Stimulated activated naive B cell treated with anti-CD40 and anti-IgM and Interleukin-4, amounts not matched to agents 10 μg/mL and 1 μg/mL and 100 μg/mL, for 72 hours (primary cell): ENCODE measurements around the gene PTGR3.

Experiments used
- ATAC-seq, 2 donors: fragments of 150-1000 bp; cut with Tn5 transposase; replicated peaks; 2 replicates each; pipeline ENCODE4 v1.10.0; 2021; ENCODE audit warnings: moderate library complexity in 1 of 2
- DNase-seq: peaks from one replicate; pipeline ENCODE4 v3.0.0; 2021
- H3K27ac Mint-ChIP-seq: one replicate; pipeline ENCODE4 v1.8.0; 2022; ENCODE audit warnings: mild to moderate bottlenecking, mixed read lengths
- H3K27me3 Mint-ChIP-seq, 2 donors: one replicate each; pipeline ENCODE4 v1.8.0; 2022; ENCODE audit warnings: mixed read lengths in 2 of 2
- H3K36me3 Mint-ChIP-seq, 2 donors: one replicate each; pipeline ENCODE4 v1.8.0; 2022; ENCODE audit warnings: mixed read lengths in 2 of 2, mild to moderate bottlenecking in 1 of 2
- H3K4me1 Mint-ChIP-seq, 2 donors: one replicate each; pipeline ENCODE4 v1.8.0; 2022; ENCODE audit warnings: mixed read lengths in 2 of 2, mild to moderate bottlenecking in 1 of 2
- H3K4me3 Mint-ChIP-seq, 2 donors: one replicate each; pipeline ENCODE4 v1.8.0; 2022; ENCODE audit warnings: mild to moderate bottlenecking in 2 of 2, mixed read lengths in 2 of 2, moderate library complexity in 1 of 2
- H3K9me3 Mint-ChIP-seq, 2 donors: one replicate each; pipeline ENCODE4 v1.8.0; 2022; ENCODE audit warnings: mixed read lengths in 2 of 2, mild to moderate bottlenecking in 1 of 2

Gene PTGR3

DNA sequence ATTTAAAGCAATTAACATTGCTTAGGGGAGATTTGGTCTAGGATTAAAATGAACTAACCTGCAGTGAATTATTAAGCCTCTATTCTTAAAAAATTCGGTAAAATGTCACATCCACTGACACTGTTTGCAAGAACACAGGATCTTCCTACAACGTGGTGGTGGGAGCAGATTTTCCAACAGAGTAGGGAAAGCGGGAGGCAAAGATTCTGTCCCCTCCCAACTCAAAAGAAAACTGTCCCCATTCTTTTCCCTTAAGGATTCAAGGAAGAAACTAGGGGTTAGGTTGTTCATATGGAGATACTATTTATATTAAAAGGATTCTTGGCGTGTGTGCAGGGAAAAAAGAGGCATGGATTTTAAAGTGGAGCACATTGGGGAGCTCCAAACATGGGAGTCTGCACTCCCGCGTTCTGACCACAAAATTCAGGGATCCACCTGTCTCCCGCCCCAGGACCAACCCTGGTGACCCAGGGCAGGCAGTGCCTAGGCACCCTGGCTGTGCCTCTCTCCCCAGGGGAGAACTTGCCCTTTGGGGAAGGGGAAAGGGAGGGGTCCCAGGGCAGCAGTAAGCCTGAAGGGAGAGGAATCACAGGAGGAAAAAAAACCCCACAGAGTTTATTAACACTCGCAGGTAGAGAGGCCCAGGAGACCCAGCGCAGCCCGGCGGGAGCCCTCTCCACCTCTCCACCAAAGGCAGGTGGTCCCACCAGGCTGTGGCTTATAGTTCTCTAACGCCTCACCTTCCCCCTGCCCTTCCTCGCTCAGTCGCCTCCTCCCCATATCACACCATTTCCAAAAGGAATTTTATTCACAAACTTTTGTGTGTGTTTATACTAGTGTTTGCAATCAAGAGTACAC is 2.3 kb downstream of the PTGR3 start:
- H3K4me1 Mint-ChIP-seq, result peaks cover 24 to 44% of the 10 kb centered on the region in 2 donors
- ATAC-seq (no peak), DNase-seq (no peak)
- H3K27me3 Mint-ChIP-seq, result peaks cover 25 to 35% of the 10 kb centered on the region in 2 donors
- H3K36me3 Mint-ChIP-seq, result peaks cover 5 to 21% of the 10 kb centered on the region in 2 donors
- H3K4me3 Mint-ChIP-seq, result no peak overlapping the region
- no peaks in the 10 kb centered on the region for H3K9me3 Mint-ChIP-seq
- no peak overlapping the region for H3K27ac Mint-ChIP-seq

DNA sequence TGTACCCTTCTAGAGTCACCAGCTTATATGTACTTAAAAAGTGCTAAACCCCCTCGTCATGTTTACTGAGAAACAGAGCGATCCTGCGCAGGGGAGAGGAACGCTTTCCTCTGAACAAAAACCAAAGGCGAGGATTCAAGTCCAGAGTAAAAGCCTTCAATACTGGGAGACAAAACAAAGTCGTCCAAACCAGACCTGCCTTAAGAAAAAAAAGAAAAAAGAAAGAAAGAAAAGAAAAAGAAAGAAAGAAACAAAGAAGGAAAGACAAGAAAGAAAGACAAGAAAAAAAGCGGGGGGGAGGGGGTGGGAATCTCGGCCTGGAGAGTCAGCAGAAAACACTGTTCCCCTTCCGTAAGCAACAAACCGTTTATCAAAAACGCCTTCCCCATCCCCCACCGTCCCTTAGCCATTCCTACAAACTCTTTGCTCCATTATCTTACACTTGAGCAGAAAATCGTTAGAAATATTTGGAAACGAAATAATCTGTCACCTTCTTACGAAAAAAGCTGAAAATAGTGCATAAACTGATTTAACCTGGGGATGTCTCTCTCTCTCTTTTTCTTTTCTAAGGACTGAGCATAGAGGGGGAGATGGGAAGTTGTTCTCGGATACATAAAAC is 3.3 kb downstream of the PTGR3 start:
- H3K4me1 Mint-ChIP-seq, result peaks cover 24 to 40% of the 10 kb centered on the region in 2 donors
- ATAC-seq, result no peak
- peaks cover 25 to 35% of the 10 kb centered on the region in 2 donors for H3K27me3 Mint-ChIP-seq
- H3K4me3 Mint-ChIP-seq, result peak overlapping the region; percentile 39 to 71
- no peak for DNase-seq
- no peaks in the 10 kb centered on the region for H3K9me3 Mint-ChIP-seq
- H3K27ac Mint-ChIP-seq, result no peak overlapping the region
- peaks cover 5 to 25% of the 10 kb centered on the region in 2 donors for H3K36me3 Mint-ChIP-seq

DNA sequence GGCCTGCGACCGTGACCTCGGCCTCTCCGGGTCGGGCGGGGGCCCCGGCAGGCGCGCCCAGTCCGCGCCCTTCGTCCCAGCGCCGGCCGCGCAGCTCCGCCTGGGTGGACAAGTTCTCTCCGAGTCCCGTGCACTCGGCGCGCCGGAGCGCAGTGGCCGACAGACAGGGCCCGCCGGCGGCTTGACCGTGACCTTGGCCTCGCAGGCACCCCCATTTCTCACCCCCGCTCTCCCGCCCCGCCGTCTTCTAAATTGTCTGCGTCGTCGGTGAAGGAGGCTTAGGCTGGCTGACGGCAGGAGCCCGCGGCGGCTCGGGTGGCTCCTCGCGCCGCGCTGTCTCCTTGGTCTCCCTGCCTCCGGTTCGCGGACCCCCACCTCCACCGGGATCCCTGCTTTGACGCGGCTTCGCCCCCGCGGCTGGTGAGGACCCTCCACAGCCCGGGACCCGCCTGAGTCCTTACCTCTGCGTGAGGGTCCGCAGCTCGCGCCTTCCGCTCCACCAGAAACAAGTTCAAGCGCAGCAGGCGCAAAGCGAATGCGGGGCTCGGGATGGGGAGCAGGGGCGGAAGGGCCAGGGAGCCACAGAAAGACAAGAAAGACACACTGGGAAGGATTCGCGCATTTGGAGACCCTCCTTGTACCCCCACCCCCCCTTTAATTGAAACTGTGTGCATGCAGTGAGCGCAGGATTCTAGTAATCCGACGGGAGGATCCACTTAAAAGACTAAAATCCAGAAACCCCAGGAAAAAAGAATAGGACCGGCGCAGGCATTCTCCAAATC is 4.0 kb downstream of the PTGR3 start:
- DNase-seq (no peak), ATAC-seq (no peak)
- peaks cover 5 to 25% of the 10 kb centered on the region in 2 donors for H3K36me3 Mint-ChIP-seq
- peaks cover 25 to 35% of the 10 kb centered on the region in 2 donors for H3K27me3 Mint-ChIP-seq
- peak overlapping the region; percentile 28 for H3K27ac Mint-ChIP-seq
- H3K4me3 Mint-ChIP-seq, result peak overlapping the region; percentile 71 to 82
- no peaks in the 10 kb centered on the region for H3K9me3 Mint-ChIP-seq
- H3K4me1 Mint-ChIP-seq, result peaks cover 21 to 35% of the 10 kb centered on the region in 2 donors

GRCh38 chr18:75204269-75204731 is 4.6 kb downstream of the PTGR3 start:
- Mint-ChIP-seq H3K4me1 (peaks cover 19 to 35% of the 10 kb centered on the region in 2 donors), H3K4me3 (peak overlapping the region in 1 of 2 donors; percentile 6), H3K27me3 (peaks cover 25 to 35% of the 10 kb centered on the region in 2 donors), H3K36me3 (peaks cover 5 to 25% of the 10 kb centered on the region in 2 donors), H3K9me3 (no peaks in the 10 kb centered on the region), H3K27ac (no peak overlapping the region)
- ATAC-seq, result no peak
- no peak for DNase-seq

DNA sequence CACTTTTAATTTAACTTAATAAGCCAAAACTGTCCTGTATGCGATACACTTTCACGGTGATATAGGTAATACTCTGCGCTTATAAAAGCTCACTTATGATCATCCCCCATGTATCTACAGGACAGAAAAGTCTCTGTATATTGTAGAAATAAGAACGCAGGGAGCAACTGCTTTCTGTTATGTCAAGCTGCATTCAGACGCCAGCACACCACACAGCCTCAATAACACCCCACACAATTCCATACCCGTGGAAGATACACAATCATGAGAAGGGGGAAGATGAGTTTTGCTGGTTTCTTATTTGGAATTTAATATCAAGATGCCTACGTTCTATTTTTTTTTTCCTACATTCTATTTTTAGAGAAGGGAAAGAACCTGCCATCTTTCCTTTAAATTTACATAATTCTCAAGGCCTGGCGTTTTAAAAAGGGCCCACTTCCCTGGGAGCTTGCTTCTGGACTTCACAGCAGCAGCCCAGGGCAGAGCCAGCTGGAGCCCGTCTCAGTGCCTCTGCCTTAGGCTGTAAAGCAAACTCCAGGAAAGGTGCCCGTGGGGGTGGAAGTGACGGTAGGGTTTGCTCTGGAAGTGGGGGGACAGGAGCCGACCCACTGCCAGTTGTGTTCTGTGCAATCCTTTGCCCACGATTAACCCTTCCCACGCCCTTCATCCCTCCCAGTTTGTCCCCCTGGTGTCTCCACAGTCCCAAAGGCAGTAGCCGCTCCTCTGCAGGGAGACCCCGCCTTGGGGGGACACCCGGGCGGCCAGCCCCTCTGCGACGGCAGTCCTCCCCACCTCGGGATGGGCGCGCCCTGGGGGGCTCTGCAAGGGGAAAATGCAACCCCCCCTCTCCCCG is 5.3 kb downstream of the PTGR3 start:
- H3K27ac Mint-ChIP-seq, result no peak overlapping the region
- DNase-seq (no peak), ATAC-seq (no peak)
- H3K4me3 Mint-ChIP-seq, result no peak overlapping the region
- H3K9me3 Mint-ChIP-seq, result no peaks in the 10 kb centered on the region
- H3K27me3 Mint-ChIP-seq, result peaks cover 25 to 35% of the 10 kb centered on the region in 2 donors
- peaks cover 19 to 35% of the 10 kb centered on the region in 2 donors for H3K4me1 Mint-ChIP-seq
- peaks cover 5 to 25% of the 10 kb centered on the region in 2 donors for H3K36me3 Mint-ChIP-seq

DNA sequence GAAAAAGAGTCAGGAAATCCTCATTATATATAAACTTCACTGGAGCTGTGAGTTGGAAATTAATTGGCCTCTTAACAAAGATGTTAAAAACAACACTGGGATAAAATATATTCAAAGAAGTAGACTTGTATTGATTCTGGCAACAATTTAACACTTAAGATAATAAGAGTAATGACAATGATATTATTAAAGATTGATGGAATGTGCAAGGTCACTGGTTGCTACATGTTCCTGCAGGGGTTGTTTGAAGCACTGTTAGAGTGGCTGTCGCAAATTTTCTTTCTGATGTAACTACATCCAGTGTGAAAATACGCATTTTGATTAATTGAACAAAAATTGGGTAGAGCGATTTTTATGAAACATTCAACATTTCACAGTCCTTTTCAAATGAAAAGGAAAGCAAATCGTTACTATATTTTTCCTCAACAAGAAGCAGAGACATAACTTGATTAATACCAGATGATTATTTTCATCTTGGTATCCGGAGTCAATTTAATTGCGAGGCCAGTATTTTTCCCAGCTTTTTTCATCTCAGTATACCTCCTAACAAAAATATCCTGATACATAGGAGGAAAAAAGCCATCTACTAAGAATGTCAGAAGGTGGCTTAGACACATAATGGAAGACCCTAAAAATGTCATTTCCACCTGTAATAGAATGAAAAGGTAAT is 6.1 kb downstream of the PTGR3 start:
- H3K27ac Mint-ChIP-seq, result no peak overlapping the region
- ATAC-seq, result no peak
- H3K4me1 Mint-ChIP-seq, result peaks cover 15 to 30% of the 10 kb centered on the region in 2 donors
- peaks cover 5 to 24% of the 10 kb centered on the region in 2 donors for H3K36me3 Mint-ChIP-seq
- H3K4me3 Mint-ChIP-seq, result no peak overlapping the region
- peaks cover 24 to 32% of the 10 kb centered on the region in 2 donors for H3K27me3 Mint-ChIP-seq
- no peaks in the 10 kb centered on the region for H3K9me3 Mint-ChIP-seq
- no peak for DNase-seq

DNA sequence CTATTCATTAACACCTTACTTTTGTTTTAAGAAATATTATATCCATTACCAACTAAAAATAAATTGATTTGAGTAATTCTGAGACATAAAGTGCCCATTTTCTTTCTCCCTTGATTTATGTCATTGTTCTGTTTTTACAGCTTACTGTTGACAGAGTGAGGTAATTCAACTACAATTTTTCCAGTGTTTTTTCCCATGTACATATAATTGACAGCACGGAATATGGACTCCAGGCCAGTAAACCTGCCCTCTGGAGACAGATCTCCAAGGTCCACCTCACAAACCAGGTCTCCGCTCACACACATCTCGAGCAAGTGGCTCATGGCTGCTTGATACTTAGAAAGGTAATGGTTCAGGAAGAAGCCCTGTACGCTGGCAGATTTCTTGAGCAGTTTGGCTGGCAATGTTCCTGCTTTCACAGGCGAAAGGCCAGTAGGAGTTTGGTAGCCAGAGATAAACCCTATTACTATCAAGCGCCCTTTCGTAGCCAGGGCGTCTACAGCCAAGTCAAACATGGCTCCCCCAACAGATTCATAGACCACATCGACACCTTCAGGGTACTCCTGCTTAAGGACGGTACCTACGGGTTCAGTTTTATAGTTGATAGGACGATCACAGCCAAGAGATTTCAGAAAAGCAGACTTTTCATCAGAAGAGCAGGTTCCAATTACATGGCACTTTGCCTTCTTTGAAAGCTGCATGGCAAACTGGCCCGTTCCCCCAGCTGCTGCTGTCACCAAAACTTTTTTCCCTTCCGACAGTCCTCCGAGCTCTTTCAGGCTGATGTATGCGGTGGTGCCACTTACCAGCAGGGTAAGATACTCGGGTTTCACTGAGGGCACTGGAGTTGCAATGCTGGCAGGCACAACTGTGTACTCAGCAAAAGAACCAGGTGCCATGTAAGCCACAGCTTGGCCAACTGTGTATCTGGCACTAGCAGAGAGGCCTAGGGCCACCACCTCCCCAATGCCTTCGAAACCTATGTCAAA is 7.4 kb downstream of the PTGR3 start:
- peaks cover 7 to 18% of the 10 kb centered on the region in 2 donors for H3K4me1 Mint-ChIP-seq
- peaks cover 16 to 19% of the 10 kb centered on the region in 2 donors for H3K27me3 Mint-ChIP-seq
- ATAC-seq, result no peak
- H3K4me3 Mint-ChIP-seq, result no peak overlapping the region
- no peaks in the 10 kb centered on the region for H3K9me3 Mint-ChIP-seq
- no peak overlapping the region for H3K27ac Mint-ChIP-seq
- DNase-seq, result no peak
- peaks cover 5 to 19% of the 10 kb centered on the region in 2 donors for H3K36me3 Mint-ChIP-seq

DNA sequence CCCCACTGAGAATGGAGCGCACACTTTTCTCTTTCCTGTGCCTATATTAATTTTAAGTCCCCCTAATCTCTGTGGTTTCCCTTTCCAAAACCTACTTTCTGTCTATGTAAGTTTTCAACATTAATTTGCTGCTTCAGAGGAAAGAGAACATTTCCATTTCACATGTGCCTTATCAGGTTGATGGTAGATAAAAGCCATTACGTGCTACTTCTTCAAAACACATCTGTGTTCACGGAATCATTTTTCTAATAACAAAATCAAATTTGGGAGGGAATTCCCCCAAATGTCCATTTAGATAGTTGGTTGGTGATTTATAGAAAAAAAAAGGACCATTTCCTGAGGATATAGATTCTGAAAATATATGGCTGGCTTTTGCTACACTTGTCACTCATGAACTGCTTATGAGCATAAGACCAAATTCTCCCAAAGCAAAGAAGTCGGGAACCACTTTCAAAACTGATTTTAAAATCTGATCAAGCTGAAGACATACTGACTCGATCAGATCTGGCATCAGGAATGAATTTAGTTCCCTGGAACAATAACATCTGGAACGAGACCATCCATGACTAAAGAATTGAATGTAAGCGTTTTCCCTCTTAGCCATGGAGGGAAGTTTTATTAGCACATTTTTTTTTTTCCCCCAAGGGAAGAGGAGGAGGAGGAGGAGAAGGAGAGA is 8.2 kb downstream of the PTGR3 start:
- Mint-ChIP-seq H3K36me3 (peaks cover 5 to 14% of the 10 kb centered on the region in 2 donors), H3K9me3 (no peaks in the 10 kb centered on the region), H3K4me3 (no peak overlapping the region), H3K27me3 (peaks cover 9 to 11% of the 10 kb centered on the region in 2 donors), H3K4me1 (peaks cover 7 to 12% of the 10 kb centered on the region in 2 donors), H3K27ac (no peak overlapping the region)
- ATAC-seq (no peak), DNase-seq (no peak)

GRCh38 chr18:75200071-75200470 is 8.9 kb downstream of the PTGR3 start:
- peaks cover 2 to 4% of the 10 kb centered on the region in 2 donors for H3K27me3 Mint-ChIP-seq
- peaks cover 5 to 11% of the 10 kb centered on the region in 2 donors for H3K36me3 Mint-ChIP-seq
- ATAC-seq (no peak), DNase-seq (no peak)
- H3K4me1 Mint-ChIP-seq, result peaks cover 3 to 5% of the 10 kb centered on the region in 2 donors
- no peaks in the 10 kb centered on the region for H3K9me3 Mint-ChIP-seq
- H3K4me3 Mint-ChIP-seq, result no peak overlapping the region
- no peak overlapping the region for H3K27ac Mint-ChIP-seq

DNA sequence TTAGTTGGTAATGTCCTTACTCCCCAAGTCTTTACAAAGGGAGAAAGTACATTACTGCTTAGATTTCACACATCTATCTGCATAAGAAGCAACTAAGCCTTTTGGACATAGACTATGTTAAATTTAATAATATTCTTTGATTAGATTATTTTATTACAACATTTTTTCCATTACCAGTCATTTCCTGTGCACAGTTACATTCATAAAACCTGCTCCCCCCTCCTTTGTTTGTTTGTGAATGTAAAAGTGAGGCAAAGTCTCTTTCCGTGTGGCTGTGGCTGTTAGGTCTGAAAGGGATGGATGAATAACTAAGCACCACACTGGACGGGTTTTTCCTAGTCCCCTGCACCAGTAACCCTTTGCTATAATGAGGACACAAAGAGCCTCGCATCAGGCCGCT is 9.6 kb downstream of the PTGR3 start:
- H3K36me3 Mint-ChIP-seq, result peaks cover 5 to 11% of the 10 kb centered on the region in 2 donors
- no peaks in the 10 kb centered on the region for H3K27me3 Mint-ChIP-seq
- H3K4me1 Mint-ChIP-seq, result no peaks in the 10 kb centered on the region
- no peak overlapping the region for H3K4me3 Mint-ChIP-seq
- no peaks in the 10 kb centered on the region for H3K9me3 Mint-ChIP-seq
- ATAC-seq, result no peak
- no peak overlapping the region for H3K27ac Mint-ChIP-seq
- no peak for DNase-seq

GRCh38 chr18:75198036-75198435 is 10.9 kb downstream of the PTGR3 start:
- Mint-ChIP-seq H3K36me3 (peaks cover 5 to 11% of the 10 kb centered on the region in 2 donors), H3K27ac (no peak overlapping the region), H3K9me3 (no peaks in the 10 kb centered on the region), H3K4me3 (no peak overlapping the region), H3K27me3 (no peaks in the 10 kb centered on the region), H3K4me1 (no peaks in the 10 kb centered on the region)
- no peak for DNase-seq
- no peak for ATAC-seq

- Mint-ChIP-seq H3K4me1 (no peaks in the 10 kb centered on the region), H3K27me3 (peaks cover 0 to under 1% of the 10 kb centered on the region in 2 donors), H3K4me3 (no peak overlapping the region), H3K9me3 (peaks cover 0 to 1% of the 10 kb centered on the region in 2 donors), H3K36me3 (peaks cover 0 to under 1% of the 10 kb centered on the region in 2 donors), H3K27ac (no peak overlapping the region)
- no peak for ATAC-seq
- DNase-seq, result no peak
Measured at GRCh38 chr18:75192899-75193298, 16.0 kb downstream of the PTGR3 start.
